Measurements from ENCODE around the gene SPIRE2.

DNA sequence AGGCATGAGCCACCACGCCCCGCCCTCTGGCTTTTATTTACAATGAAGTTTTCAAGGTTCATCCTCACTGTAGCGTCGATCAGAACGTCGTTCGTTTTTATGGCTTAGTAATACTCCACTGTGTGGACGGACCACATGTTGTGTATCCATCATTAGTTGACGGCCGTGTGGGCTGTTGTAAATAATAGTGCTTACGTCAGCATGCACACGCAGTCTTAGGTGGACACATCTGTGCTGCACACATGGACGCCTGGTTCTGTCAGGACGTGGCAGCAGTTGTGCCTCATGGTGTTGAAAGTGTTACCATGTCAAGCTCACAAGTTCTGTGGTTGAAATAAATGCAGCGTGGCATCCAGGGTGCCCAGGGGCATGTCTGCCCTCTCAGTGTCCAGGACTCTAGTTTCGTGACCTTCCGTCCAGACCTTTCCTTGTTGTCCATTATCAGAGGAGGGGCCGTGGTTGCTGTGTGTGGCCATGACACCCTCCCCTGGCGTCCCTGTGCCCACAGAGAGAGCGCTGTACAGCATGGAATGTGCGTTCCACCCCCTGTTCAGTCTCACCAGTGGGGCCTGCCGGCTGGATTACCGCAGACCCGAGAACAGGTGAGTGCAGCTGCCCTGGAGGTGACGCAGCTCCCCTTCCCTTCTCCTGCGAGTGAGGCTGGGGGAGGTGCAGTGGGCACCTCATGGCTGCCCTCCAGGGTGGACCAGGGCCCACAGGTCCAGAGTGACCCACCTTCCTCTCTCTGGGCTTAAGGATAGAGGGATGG lies 67.4 kb downstream of the SPIRE2 start:
- TF ChIP-seq, protein P1, sequence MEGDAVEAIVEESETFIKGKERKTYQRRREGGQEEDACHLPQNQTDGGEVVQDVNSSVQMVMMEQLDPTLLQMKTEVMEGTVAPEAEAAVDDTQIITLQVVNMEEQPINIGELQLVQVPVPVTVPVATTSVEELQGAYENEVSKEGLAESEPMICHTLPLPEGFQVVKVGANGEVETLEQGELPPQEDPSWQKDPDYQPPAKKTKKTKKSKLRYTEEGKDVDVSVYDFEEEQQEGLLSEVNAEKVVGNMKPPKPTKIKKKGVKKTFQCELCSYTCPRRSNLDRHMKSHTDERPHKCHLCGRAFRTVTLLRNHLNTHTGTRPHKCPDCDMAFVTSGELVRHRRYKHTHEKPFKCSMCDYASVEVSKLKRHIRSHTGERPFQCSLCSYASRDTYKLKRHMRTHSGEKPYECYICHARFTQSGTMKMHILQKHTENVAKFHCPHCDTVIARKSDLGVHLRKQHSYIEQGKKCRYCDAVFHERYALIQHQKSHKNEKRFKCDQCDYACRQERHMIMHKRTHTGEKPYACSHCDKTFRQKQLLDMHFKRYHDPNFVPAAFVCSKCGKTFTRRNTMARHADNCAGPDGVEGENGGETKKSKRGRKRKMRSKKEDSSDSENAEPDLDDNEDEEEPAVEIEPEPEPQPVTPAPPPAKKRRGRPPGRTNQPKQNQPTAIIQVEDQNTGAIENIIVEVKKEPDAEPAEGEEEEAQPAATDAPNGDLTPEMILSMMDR (conservative IDR thresholded peaks at IDR 0.05 in 1 of 2, IDR thresholded peaks at IDR 0.05 in 1 of 2; ENCODE audit: low read depth in 1 of 2, low read length in 2 of 2) = no peak
- no peak for TF ChIP-seq EZH2 (IDR thresholded peaks at IDR 0.05; ENCODE audit: low read length, missing control alignments)

Data from fibroblast of lung (primary cell).